Fibroblast of lung (primary cell): ENCODE measurements around the gene SDK1. TPM values are rescaled to one million over a fixed set of nuclear protein-coding genes. Genes with fewer than 3 reads are reported as not detected.

Experiments
- DNase-seq, 2 donors: peaks; one replicate each; pipeline versions ENCODE4 v3.0.0 to v3.0.0-alpha.2; 2010; ENCODE audit warnings: low read depth in 2 of 2
- H2AFZ ChIP-seq: 2 replicates; pipeline ENCODE4 v1.5.1; 2012; ENCODE audit warnings: low read length, control low read depth, inconsistent platforms
- H3K27ac ChIP-seq: 2 replicates; pipeline ENCODE4 v1.5.1; 2011; ENCODE audit warnings: low read length, control low read depth; ENCODE audit not compliant: insufficient read depth
- H3K27me3 ChIP-seq: 2 replicates; pipeline ENCODE4 v1.5.1; 2011; ENCODE audit warnings: mild to moderate bottlenecking, low read length; ENCODE audit not compliant: control insufficient read depth, insufficient read depth
- H3K36me3 ChIP-seq: 2 replicates; pipeline ENCODE4 v1.5.1; 2011; ENCODE audit warnings: low read length; ENCODE audit not compliant: control insufficient read depth, insufficient read depth
- H3K4me1 ChIP-seq: 2 replicates; pipeline ENCODE4 v1.5.1; 2011; ENCODE audit warnings: low read length; ENCODE audit not compliant: control insufficient read depth, insufficient read depth; ENCODE audit errors: extremely low read depth
- H3K4me2 ChIP-seq: 2 replicates; pipeline ENCODE4 v1.5.1; 2011; ENCODE audit warnings: low read length, control low read depth; ENCODE audit not compliant: insufficient read depth; ENCODE audit errors: extremely low read depth
- H3K4me3 ChIP-seq, 4 experiments: fragments of 200-600 bp in 1 of 4; sonication (generic) in 1 of 4; replicated peaks in 1 of 4; 2 replicates each; pipeline ENCODE4 v1.5.1; 2011 to 2016; ENCODE audit warnings: low read length in 4 of 4, low read depth in 3 of 4, mild to moderate bottlenecking in 3 of 4, control low read depth in 2 of 4, inconsistent platforms in 1 of 4, mixed read lengths in 1 of 4; ENCODE audit not compliant: insufficient read depth in 1 of 4; ENCODE audit errors: control extremely low read depth in 1 of 4
- H3K79me2 ChIP-seq: 2 replicates; pipeline ENCODE4 v1.5.1; 2012; ENCODE audit warnings: mild to moderate bottlenecking, low read length, inconsistent platforms; ENCODE audit not compliant: control insufficient read depth, insufficient read depth
- H3K9ac ChIP-seq: 2 replicates; pipeline ENCODE4 v1.5.1; 2011; ENCODE audit warnings: mild to moderate bottlenecking, low read length, control low read depth; ENCODE audit not compliant: insufficient read depth
- H3K9me3 ChIP-seq: 2 replicates; pipeline ENCODE4 v1.5.1; 2012; ENCODE audit warnings: low read depth, low read length; ENCODE audit not compliant: control insufficient read depth, insufficient read depth
- H4K20me1 ChIP-seq: 2 replicates; pipeline ENCODE4 v1.5.1; 2011; ENCODE audit warnings: low read length; ENCODE audit not compliant: control insufficient read depth, insufficient read depth; ENCODE audit errors: extremely low read depth
- EZH2 ChIP-seq: IDR thresholded peaks from 2 replicates; pipeline ENCODE4 v1.5.1; 2012; ENCODE audit warnings: low read length, control low read depth, mild to moderate bottlenecking; ENCODE audit errors: missing control alignments
- polyA plus RNA-seq, 2 donors: library from polyadenylated mRNA; depleted of rRNA in 1 of 2; stranded (reverse) in 1 of 2; unstranded in 1 of 2; fragments of >200 nt; gene quantifications; 2 replicates each; pipeline ENCODE4 v1.2.1, GENCODE V29; 2011 to 2012; ENCODE audit warnings: missing spikeins in 1 of 2
- total RNA-seq: library from RNA; depleted of rRNA; stranded (reverse); fragments of >200 nt; gene quantifications from 2 replicates; pipeline ENCODE4 v1.2.1, GENCODE V29; 2014
- TF ChIP-seq, protein P1 (sequence below), 2 donors: IDR thresholded peaks in 1 of 2; conservative IDR thresholded peaks in 1 of 2; 1 replicate in 1 of 2; 2 replicates in 1 of 2; pipeline ENCODE4 v1.5.1; 2011 to 2012; ENCODE audit warnings: low read length in 2 of 2, control low read depth in 1 of 2, inconsistent platforms in 1 of 2, low read depth in 1 of 2, mild to moderate bottlenecking in 1 of 2

Gene SDK1
- total and polyA plus RNA-seq, 2 donors (not counting 1 experiment from before 2014, with no cell fraction given) = 1.0 to 8.6 TPM

DNA sequence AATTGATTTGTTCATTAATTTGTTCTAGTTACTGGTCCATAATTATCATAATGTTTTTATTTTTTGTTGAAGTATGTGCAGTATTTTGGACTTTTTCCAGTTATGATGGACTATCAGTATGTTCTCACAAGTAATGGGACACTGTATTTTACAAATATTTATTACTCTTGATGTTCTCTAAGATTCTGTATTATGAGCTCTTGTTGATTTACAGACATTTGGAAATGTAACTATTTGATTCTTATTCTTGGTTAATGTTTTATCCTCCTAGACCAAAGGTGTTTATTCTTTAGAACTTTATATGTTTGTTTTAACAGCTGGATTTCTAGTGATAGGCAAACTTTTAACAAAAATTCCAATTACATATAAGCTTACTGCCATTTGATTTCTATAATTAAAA is 200.6 kb downstream of the SDK1 start:
- H3K4me2 ChIP-seq = no peak overlapping the region
- H3K9me3 ChIP-seq = no peaks in the 10 kb centered on the region
- no peak for TF ChIP-seq EZH2
- TF ChIP-seq, protein P1, sequence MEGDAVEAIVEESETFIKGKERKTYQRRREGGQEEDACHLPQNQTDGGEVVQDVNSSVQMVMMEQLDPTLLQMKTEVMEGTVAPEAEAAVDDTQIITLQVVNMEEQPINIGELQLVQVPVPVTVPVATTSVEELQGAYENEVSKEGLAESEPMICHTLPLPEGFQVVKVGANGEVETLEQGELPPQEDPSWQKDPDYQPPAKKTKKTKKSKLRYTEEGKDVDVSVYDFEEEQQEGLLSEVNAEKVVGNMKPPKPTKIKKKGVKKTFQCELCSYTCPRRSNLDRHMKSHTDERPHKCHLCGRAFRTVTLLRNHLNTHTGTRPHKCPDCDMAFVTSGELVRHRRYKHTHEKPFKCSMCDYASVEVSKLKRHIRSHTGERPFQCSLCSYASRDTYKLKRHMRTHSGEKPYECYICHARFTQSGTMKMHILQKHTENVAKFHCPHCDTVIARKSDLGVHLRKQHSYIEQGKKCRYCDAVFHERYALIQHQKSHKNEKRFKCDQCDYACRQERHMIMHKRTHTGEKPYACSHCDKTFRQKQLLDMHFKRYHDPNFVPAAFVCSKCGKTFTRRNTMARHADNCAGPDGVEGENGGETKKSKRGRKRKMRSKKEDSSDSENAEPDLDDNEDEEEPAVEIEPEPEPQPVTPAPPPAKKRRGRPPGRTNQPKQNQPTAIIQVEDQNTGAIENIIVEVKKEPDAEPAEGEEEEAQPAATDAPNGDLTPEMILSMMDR (conservative IDR thresholded peaks at IDR 0.05 in 1 of 2, IDR thresholded peaks at IDR 0.05 in 1 of 2; ENCODE audit: low read depth in 1 of 2, low read length in 2 of 2) = no peak
- no peak overlapping the region for H3K4me3 ChIP-seq
- H3K36me3 ChIP-seq = no peaks in the 10 kb centered on the region
- H3K27me3 ChIP-seq = no peaks in the 10 kb centered on the region
- no peaks in the 10 kb centered on the region for H3K4me1 ChIP-seq
- no peak overlapping the region for H3K9ac ChIP-seq
- no peaks in the 10 kb centered on the region for H3K79me2 ChIP-seq
- H2AFZ ChIP-seq = no peak overlapping the region
- DNase-seq = no peak
- no peak overlapping the region for H3K27ac ChIP-seq
- no peaks in the 10 kb centered on the region for H4K20me1 ChIP-seq

DNA sequence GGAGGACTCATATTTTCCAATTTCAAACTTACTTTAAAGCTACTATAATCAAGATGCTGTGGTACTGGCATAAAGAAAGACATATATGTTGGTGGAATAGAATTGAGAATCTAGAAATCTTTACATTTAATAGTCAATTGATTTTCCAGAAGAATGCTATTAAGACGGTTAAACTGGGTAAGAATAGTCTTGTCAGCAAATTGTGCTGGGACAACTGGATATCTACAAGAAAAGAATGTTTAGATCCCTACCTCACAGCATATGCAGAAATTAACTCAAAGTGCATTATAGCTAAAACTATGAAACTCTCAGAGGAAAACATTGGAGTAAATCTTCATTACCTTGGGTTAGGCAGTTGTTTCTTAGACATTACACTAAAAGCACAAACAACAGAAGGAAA is 203.3 kb downstream of the SDK1 start:
- H3K9me3 ChIP-seq = no peaks in the 10 kb centered on the region
- H3K4me1 ChIP-seq = no peaks in the 10 kb centered on the region
- no peaks in the 10 kb centered on the region for H4K20me1 ChIP-seq
- no peaks in the 10 kb centered on the region for H3K27me3 ChIP-seq
- H3K27ac ChIP-seq = no peak overlapping the region
- H3K4me2 ChIP-seq = no peak overlapping the region
- H3K9ac ChIP-seq = no peak overlapping the region
- TF ChIP-seq, protein P1 (conservative IDR thresholded peaks at IDR 0.05 in 1 of 2, IDR thresholded peaks at IDR 0.05 in 1 of 2; ENCODE audit: low read depth in 1 of 2, low read length in 2 of 2) = no peak
- no peak for TF ChIP-seq EZH2
- no peak overlapping the region for H3K4me3 ChIP-seq
- no peaks in the 10 kb centered on the region for H3K36me3 ChIP-seq
- H2AFZ ChIP-seq = no peak overlapping the region
- no peaks in the 10 kb centered on the region for H3K79me2 ChIP-seq
- DNase-seq = no peak

DNA sequence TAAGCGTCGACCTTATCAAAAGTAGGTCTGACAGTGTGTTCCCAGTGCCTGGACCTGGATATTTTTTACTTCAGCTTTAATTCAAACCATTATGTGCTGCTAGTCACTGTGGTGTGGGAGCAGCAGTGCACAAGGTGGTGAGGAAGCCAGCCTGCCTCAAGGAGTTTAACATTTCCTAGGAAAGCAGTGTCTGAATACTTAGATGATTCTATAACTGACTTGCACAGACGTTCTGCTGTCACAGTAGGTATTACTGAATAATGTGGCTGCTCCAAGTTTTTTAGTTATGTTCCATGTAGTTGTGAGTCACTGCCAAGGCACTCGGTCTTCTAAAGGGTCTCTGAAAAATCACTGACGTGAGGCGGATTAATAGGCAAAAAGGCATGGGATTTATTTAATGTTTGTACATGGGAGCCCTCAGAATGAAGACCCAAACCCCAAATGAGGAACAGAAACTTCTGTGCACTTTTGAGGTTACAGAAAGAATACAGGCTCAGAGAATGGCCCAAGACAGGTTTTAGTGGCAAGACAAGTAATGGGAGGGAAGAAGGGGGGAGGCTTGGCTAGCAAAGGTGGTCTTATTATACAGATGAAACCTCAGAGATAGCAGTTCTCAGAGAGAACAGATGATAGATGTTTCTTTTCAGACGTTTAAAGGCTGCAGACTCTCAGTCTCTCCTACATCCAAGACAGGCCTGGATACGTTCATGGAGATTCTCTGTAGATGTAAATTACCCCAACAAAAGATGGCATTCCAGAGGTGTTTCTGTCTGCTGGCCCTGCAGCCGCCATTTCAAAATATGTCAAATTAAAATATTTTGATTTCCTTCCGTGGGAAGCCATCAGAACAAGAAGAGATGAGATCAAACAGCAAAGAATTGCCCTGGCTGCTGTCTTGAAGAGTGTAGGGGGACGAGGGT is 209.3 kb downstream of the SDK1 start:
- Histone ChIP-seq H3K27ac (no peak overlapping the region), H4K20me1 (no peaks in the 10 kb centered on the region), H3K9me3 (no peaks in the 10 kb centered on the region), H3K9ac (no peak overlapping the region), H3K36me3 (no peaks in the 10 kb centered on the region), H2AFZ (no peak overlapping the region), H3K4me3 (no peak overlapping the region), H3K4me2 (no peak overlapping the region), H3K27me3 (no peaks in the 10 kb centered on the region), H3K4me1 (no peaks in the 10 kb centered on the region), H3K79me2 (no peaks in the 10 kb centered on the region)
- TF ChIP-seq, protein P1 (conservative IDR thresholded peaks at IDR 0.05 in 1 of 2, IDR thresholded peaks at IDR 0.05 in 1 of 2; ENCODE audit: low read depth in 1 of 2, low read length in 2 of 2) = no peak
- no peak for TF ChIP-seq EZH2
- peak in 1 of 2 donors; percentile 62 for DNase-seq
